Measurements from ENCODE around the gene PEX14. TPM values are rescaled to one million over a fixed set of nuclear protein-coding genes. Genes with fewer than 3 reads are reported as not detected.

Gene PEX14
- total and polyA plus RNA-seq, 2 donors (not counting 3 experiments of a cell fraction or from before 2014, with no cell fraction given), result 19.5 to 26.5 TPM

GRCh38 chr1:10437052-10437451 is 37.7 kb upstream of the PEX14 start:
- Histone ChIP-seq H4K20me1 (replicated peaks; ENCODE audit: control insufficient read depth, extremely low read depth, insufficient read depth, low read length) (no peaks in the 10 kb centered on the region), H2AFZ (ENCODE audit: low read depth, low read length) (no peak overlapping the region), H3K9me3 (replicated peaks; ENCODE audit: control insufficient read depth, insufficient read depth, low read length) (no peaks in the 10 kb centered on the region), H3K9me1 (replicated peaks; ENCODE audit: control insufficient read depth, extremely low read depth, insufficient read depth, low read length) (no peaks in the 10 kb centered on the region), H3K4me1 (ENCODE audit: control insufficient read depth, extremely low read depth, insufficient read depth, low read length) (no peaks in the 10 kb centered on the region), H3K79me2 (ENCODE audit: control insufficient read depth, insufficient read depth, low read length) (no peaks in the 10 kb centered on the region), H3K9ac (replicated peaks; ENCODE audit: extremely low read depth, insufficient read depth, low read length) (no peak overlapping the region), H3K27me3 (ENCODE audit: control insufficient read depth in 2 of 2, insufficient read depth in 2 of 2, low read length in 2 of 2) (no peaks in the 10 kb centered on the region), H3K36me3 (ENCODE audit: control insufficient read depth in 2 of 2, extremely low read depth in 1 of 2, insufficient read depth in 2 of 2, low read length in 2 of 2) (no peaks in the 10 kb centered on the region), H3K4me3 (replicated peaks in 1 of 3; ENCODE audit: insufficient read depth in 1 of 3, low read depth in 1 of 3, low read length in 3 of 3) (no peak overlapping the region), H3K4me2 (ENCODE audit: insufficient read depth, low read length) (no peak overlapping the region), H3K27ac (ENCODE audit: insufficient read depth, low read depth, low read length) (no peak overlapping the region)
- ChIA-PET POLR2A (interaction anchor here (0.6 kb wide), 1 partner anchor 8 kb away, joined by 4 read pairs; no protein-coding TSS in a partner anchor), CTCF (interaction anchor here (0.8 to 1.1 kb wide), 2 partner anchors 10 to 57 kb away, joined by 3 read pairs; no protein-coding TSS in a partner anchor)
- BruUV-seq (replicated peaks), result no TSS peak
- dilution Hi-C loops (cut with MboI; ENCODE audit: extremely low pct_ligation_motif_present, low sequenced_read_pairs), result no loop called here
- DNase-seq (ENCODE audit: low read depth, low spot score) (no peak), FAIRE-seq (peak; percentile 56)
- intact Hi-C loops (cut with micrococcal nuclease), result no loop called here
- TF ChIP-seq GATA2 (IDR thresholded peaks at IDR 0.05; ENCODE audit: insufficient read depth, insufficient read length, low read depth, low read length) (no peak), POLR2A (IDR thresholded peaks at IDR 0.05; ENCODE audit: low read depth, low read length) (no peak), FOS (IDR thresholded peaks at IDR 0.05; ENCODE audit: borderline replicate concordance, insufficient read depth, low read length) (no peak), MAX (IDR thresholded peaks at IDR 0.05; ENCODE audit: insufficient read depth, insufficient read length) (no peak), CTCF (IDR thresholded peaks at IDR 0.05; ENCODE audit: extremely low read depth in 1 of 2, insufficient read depth in 1 of 2, low read depth in 1 of 2, low read length in 2 of 2) (no peak), EZH2 (IDR thresholded peaks at IDR 0.05; ENCODE audit: borderline replicate concordance, low read depth, low read length, severe bottlenecking) (no peak), POLR2AphosphoS5 (IDR thresholded peaks at IDR 0.05; ENCODE audit: insufficient read depth, low read depth, low read length) (no peak), MYC (IDR thresholded peaks at IDR 0.05; ENCODE audit: low read depth, low read length) (no peak), JUN (IDR thresholded peaks at IDR 0.05; ENCODE audit: borderline replicate concordance, insufficient read depth, insufficient read length, low read depth) (no peak)

All from endothelial cell of umbilical vein (primary cell).